Common myeloid progenitor, CD34-positive (primary cell): ENCODE results near the gene THEMIS. TPM values are rescaled to one million over a fixed set of nuclear protein-coding genes. Genes with fewer than 3 reads are reported as not detected.

Experiments
- CTCF ChIA-PET: fragments of 350-600 bp; sonication (Branson Sonifier 250); formaldehyde crosslinking; loops from one replicate; lab custom pipeline; 2021; ENCODE audit warnings: antibody characterized with exemption; lab: Charles Lee
- POLR2A ChIA-PET: fragments of 350-600 bp; sonication (Branson Sonifier 250); formaldehyde crosslinking; loops from one replicate; lab custom pipeline; 2021; ENCODE audit warnings: antibody characterized with exemption; lab: Charles Lee
- DNase-seq, 3 donors: peaks; one replicate each; pipeline versions ENCODE4 v3.0.0 to v3.0.0-alpha.2; 2013
- H3K27ac ChIP-seq, 2 experiments: 1 replicate in 1 of 2; 2 replicates in 1 of 2; pipeline ENCODE4 v1.7.0; 2013; ENCODE audit warnings: inconsistent platforms in 2 of 2, low read length in 2 of 2, mild to moderate bottlenecking in 2 of 2, low read depth in 1 of 2, moderate library complexity in 1 of 2; ENCODE audit not compliant: severe bottlenecking in 2 of 2, insufficient read depth in 1 of 2, poor library complexity in 1 of 2
- H3K27me3 ChIP-seq, 5 experiments: replicated peaks in 2 of 5; 1 replicate in 3 of 5; 2 replicates in 2 of 5; pipeline versions ENCODE4 v1.6.1 to v1.7.0; 2013; ENCODE audit warnings: low read length in 4 of 5, mild to moderate bottlenecking in 2 of 5, moderate library complexity in 2 of 5, inconsistent platforms in 1 of 5; ENCODE audit not compliant: insufficient read depth in 5 of 5, control insufficient read depth in 4 of 5
- H3K36me3 ChIP-seq, 4 experiments: 1 replicate in 2 of 4; 2 replicates in 2 of 4; pipeline versions ENCODE4 v1.6.1 to v1.7.0; 2013; ENCODE audit warnings: low read length in 3 of 4, control low read depth in 1 of 4, mild to moderate bottlenecking in 1 of 4; ENCODE audit not compliant: control insufficient read depth in 4 of 4, insufficient read depth in 4 of 4
- H3K4me1 ChIP-seq, 4 experiments: 1 replicate in 3 of 4; 2 replicates in 1 of 4; pipeline versions ENCODE4 v1.6.1 to v1.7.1; 2013; ENCODE audit warnings: low read length in 3 of 4, mild to moderate bottlenecking in 3 of 4, control low read depth in 1 of 4, inconsistent platforms in 1 of 4, moderate library complexity in 1 of 4; ENCODE audit not compliant: control insufficient read depth in 4 of 4, insufficient read depth in 4 of 4; ENCODE audit errors: control extremely low read depth in 1 of 4
- H3K4me3 ChIP-seq, 7 experiments: 1 replicate in 4 of 7; 2 replicates in 3 of 7; pipeline versions ENCODE4 v1.5.1 to v1.7.0; 2013; ENCODE audit warnings: mild to moderate bottlenecking in 7 of 7, low read length in 6 of 7, moderate library complexity in 6 of 7, inconsistent platforms in 2 of 7, low read depth in 2 of 7, control low read depth in 1 of 7; ENCODE audit not compliant: insufficient read depth in 4 of 7, control insufficient read depth in 1 of 7; ENCODE audit errors: extremely low read depth in 1 of 7
- H3K9me3 ChIP-seq, 5 experiments: 1 replicate in 4 of 5; 2 replicates in 1 of 5; pipeline versions ENCODE4 v1.6.1 to v1.7.1; 2013; ENCODE audit warnings: low read length in 4 of 5, mild to moderate bottlenecking in 2 of 5, inconsistent platforms in 1 of 5, low read depth in 1 of 5, moderate library complexity in 1 of 5; ENCODE audit not compliant: control insufficient read depth in 4 of 5, insufficient read depth in 2 of 5; ENCODE audit errors: control extremely low read depth in 1 of 5
- WGBS: methylation state at CpG from one replicate; pipeline ENCODE4 v1.1.5; 2013; ENCODE audit not compliant: insufficient coverage; 5-methylcytosine and 5-hydroxymethylcytosine counted together
- polyA plus RNA-seq: library from polyadenylated mRNA; unstranded; fragments of 120-200 nt; gene quantifications from one replicate; pipeline ENCODE4 v1.2.1, GENCODE V29; 2013

Gene THEMIS, protein sequence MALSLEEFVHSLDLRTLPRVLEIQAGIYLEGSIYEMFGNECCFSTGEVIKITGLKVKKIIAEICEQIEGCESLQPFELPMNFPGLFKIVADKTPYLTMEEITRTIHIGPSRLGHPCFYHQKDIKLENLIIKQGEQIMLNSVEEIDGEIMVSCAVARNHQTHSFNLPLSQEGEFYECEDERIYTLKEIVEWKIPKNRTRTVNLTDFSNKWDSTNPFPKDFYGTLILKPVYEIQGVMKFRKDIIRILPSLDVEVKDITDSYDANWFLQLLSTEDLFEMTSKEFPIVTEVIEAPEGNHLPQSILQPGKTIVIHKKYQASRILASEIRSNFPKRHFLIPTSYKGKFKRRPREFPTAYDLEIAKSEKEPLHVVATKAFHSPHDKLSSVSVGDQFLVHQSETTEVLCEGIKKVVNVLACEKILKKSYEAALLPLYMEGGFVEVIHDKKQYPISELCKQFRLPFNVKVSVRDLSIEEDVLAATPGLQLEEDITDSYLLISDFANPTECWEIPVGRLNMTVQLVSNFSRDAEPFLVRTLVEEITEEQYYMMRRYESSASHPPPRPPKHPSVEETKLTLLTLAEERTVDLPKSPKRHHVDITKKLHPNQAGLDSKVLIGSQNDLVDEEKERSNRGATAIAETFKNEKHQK
- polyA plus RNA-seq: 0.09 TPM

DNA sequence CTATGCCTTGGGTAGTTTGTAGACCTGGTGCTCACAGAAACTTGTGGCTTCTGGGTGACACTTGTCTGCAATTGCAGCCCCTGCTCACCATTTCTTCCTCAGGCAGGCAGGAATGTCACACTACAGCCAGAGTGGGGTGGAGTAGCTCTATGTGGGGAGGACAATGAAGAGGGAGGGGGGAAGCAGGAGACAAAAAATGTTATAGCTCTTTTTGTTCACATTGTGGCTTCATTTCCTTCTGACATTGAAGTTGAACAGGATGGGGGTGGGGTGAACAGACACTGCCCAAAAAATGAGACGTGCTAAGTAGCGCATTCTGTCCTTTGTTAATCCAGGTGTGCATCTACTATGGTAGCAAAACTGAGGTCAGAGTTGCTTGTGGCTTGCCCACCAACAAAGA, at the start of gene THEMIS:
TSS of gene THEMIS (minus strand) at position 124 of the 400 bp plus-strand sequence. CDS start 126 bp downstream, outside the sequence.
- WGBS: 73% methylated on average over 2 of the region's 2 CpGs
- no peak for DNase-seq
- Histone ChIP-seq H3K36me3 (no peaks in the 10 kb centered on the region), H3K4me1 (peaks cover 0 to 10% (median 0%) of the 10 kb centered on the region in 4 experiments), H3K9me3 (no peaks in the 10 kb centered on the region), H3K27ac (no peak within 1 kb of the TSS), H3K4me3 (peak within 1 kb of the TSS in 1 of 7 experiments; percentile 31), H3K27me3 (no peaks in the 10 kb centered on the region)
- CTCF ChIA-PET: no interaction called here
- POLR2A ChIA-PET: no interaction called here

DNA sequence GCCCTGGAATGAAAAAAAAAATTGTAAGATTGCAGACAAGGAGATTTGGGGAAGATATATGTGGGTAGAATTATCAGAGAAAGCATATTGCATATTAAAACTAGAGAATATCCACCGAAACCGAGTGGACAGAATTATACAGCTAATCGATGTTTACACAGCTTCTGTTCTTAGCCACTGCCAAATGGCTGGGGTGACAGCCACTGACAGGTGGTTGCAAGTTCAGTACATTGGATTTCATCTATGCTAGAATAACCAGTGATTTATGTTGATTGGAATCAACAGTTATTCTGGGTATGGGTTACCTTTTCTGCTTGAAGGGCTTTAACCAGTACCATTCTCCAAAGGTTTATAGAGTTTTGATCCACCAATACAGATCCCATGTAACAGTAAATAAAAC, 48.4 kb upstream of the THEMIS start:
- H3K27me3 ChIP-seq: no peaks in the 10 kb centered on the region
- no peaks in the 10 kb centered on the region for H3K9me3 ChIP-seq
- 86% methylated on average over 3 of the region's 3 CpGs for WGBS
- no peak for DNase-seq
- CTCF ChIA-PET: interaction anchor here (1.2 kb wide), 1 partner anchor 10 kb away, joined by 3 read pairs; no protein-coding TSS in a partner anchor
- POLR2A ChIA-PET: no interaction called here
- no peaks in the 10 kb centered on the region for H3K36me3 ChIP-seq
- no peak overlapping the region for H3K27ac ChIP-seq
- H3K4me3 ChIP-seq: no peak overlapping the region
- peaks cover 5 to 23% (median 12%) of the 10 kb centered on the region in 4 experiments for H3K4me1 ChIP-seq

DNA sequence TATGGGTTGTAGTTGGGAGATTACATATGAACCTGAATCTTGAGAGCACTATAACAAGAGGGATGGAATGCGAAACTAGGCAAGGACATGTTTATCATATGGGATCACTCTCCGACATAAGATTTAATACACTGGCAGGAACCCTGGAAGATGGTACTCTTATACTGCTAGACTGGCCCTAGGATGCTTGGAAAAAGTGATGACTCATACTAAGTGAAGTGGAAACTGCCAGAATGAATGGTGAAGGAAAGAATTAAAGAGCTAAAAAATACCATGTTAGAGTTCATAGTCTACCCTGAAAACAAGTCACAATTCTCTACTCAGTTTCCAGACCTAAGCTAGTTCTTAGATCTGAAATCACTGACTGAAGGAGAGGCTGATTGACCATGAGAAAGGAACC, 45.5 kb upstream of the THEMIS start:
- no peaks in the 10 kb centered on the region for H3K27me3 ChIP-seq
- ChIA-PET CTCF (no interaction called here), POLR2A (no interaction called here)
- peaks cover 5 to 16% (median 11%) of the 10 kb centered on the region in 4 experiments for H3K4me1 ChIP-seq
- DNase-seq: peak in 1 of 3 donors; percentile 13
- H3K27ac ChIP-seq: no peak overlapping the region
- 100% methylated on average over 2 of the region's 2 CpGs for WGBS
- H3K9me3 ChIP-seq: no peaks in the 10 kb centered on the region
- no peak overlapping the region for H3K4me3 ChIP-seq
- no peaks in the 10 kb centered on the region for H3K36me3 ChIP-seq

DNA sequence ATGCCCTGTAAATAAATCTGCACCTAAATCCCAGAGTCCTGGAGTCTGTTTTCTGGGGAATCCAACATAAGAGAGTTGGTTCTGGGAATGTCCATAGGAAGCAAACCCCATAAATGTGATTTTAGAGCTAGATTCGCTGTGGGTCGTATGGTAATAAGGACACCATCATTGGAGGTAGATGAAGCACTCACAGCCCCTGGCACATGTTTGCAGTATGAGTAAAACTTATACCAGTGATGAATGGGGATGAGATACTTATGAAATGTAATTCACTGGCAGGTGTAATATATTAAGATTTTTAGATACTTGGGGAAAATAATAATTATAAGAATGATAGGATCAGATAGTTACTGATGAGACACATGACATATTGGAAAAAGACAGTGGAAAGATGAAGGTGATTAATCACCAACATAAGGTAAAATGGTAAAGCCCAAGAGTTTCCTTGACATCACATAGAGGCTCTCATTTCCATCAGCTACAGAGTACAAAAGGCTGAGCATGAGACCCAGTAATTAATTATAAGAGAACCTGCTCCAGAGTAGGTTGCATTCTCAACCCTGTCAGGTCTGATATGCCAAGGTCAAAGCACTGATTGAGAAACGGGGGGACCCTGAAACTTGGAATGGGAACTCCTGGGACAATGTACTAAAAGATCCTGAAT, 44.7 kb upstream of the THEMIS start:
- ChIA-PET POLR2A (no interaction called here), CTCF (no interaction called here)
- WGBS: 95% methylated on average over 3 of the region's 3 CpGs
- Histone ChIP-seq H3K36me3 (no peaks in the 10 kb centered on the region), H3K4me1 (peaks cover 2 to 8% (median 7%) of the 10 kb centered on the region in 4 experiments), H3K4me3 (no peak overlapping the region), H3K27me3 (no peaks in the 10 kb centered on the region), H3K9me3 (no peaks in the 10 kb centered on the region), H3K27ac (no peak overlapping the region)
- no peak for DNase-seq

DNA sequence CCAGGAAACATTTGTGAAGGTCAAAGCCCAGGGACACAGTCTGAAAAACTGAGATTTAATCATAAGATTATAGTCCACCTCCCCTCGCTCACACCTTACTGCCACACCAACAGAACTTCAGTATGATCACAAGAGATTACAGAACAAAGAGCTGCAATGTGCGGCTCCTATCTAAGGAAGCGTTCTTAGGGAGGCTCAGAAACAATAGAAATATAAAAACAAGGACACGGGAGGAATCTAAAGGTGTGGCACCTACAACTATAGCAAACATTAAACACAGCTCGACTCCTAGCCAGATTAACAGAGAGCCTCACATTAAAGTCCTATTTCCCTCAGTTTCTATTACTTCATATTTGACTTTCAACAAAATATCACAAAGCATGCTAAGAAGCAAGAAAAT, 40.4 kb upstream of the THEMIS start:
- 100% methylated on average over 2 of the region's 5 CpGs for WGBS
- no peaks in the 10 kb centered on the region for H3K9me3 ChIP-seq
- H3K27me3 ChIP-seq: no peaks in the 10 kb centered on the region
- peaks cover 0 to 15% (median 7%) of the 10 kb centered on the region in 4 experiments for H3K4me1 ChIP-seq
- no peaks in the 10 kb centered on the region for H3K36me3 ChIP-seq
- POLR2A ChIA-PET: no interaction called here
- H3K4me3 ChIP-seq: no peak overlapping the region
- CTCF ChIA-PET: no interaction called here
- no peak for DNase-seq
- H3K27ac ChIP-seq: no peak overlapping the region

DNA sequence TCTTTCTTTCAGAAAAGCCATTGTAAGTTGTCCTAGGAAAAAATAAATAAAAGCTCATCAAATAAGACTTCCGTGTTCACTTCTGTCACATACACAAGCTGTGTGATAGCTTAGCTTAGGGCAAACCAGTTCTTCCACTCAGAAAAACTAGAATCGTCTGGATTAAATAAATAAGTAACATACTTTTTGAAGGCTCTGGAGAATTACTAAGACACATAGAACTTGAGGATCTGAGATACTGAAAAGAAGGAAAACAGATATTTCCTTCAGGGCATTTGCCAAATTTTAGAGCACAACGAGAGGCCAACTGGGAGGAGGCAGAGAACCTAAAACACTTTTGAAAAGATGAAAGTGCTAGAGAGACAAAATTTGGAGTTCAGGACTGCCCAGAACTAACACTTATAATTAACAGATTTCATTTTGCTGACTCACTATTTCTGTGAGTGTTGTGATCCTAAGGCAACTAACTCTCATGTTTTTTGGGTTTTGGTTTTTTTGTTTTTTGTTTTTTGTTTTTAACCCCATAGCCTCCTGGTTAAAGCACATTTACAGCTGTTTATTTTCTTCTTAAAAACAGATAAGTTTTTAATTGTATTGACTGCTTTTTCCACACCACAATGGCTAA, 38.7 kb upstream of the THEMIS start:
- 20% methylated on average over 1 of the region's 3 CpGs for WGBS
- POLR2A ChIA-PET: no interaction called here
- H3K27ac ChIP-seq: peak overlapping the region in 1 of 2 experiments; percentile 70

More for the DNA sequence above, 38.7 kb upstream of the THEMIS start:
- Histone ChIP-seq H3K4me1 (peaks cover 0 to 15% (median 7%) of the 10 kb centered on the region in 4 experiments), H3K9me3 (no peaks in the 10 kb centered on the region), H3K27me3 (no peaks in the 10 kb centered on the region), H3K4me3 (no peak overlapping the region), H3K36me3 (no peaks in the 10 kb centered on the region)
- peak; percentile 14 to 74 (median 62) for DNase-seq
- CTCF ChIA-PET: interaction anchor here (0.9 kb wide), 1 partner anchor 10 kb away, joined by 3 read pairs; no protein-coding TSS in a partner anchor
